SK-N-DZ (cell line): Measurements from ENCODE around the gene PMP22.

Experiments used
- DNase-seq: peaks from one replicate; pipeline ENCODE4 v3.0.0-alpha.2; 2015; ENCODE audit warnings: low spot score

The PMP22 gene

GRCh38 chr17:15274017-15274416, 8.9 kb upstream of the PMP22 start:
- no peak for DNase-seq

GRCh38 chr17:15273141-15273793, 8.1 kb upstream of the PMP22 start:
- DNase-seq = no peak

- DNase-seq = no peak
Observed at GRCh38 chr17:15271741-15272140, 6.6 kb upstream of the PMP22 start.

GRCh38 chr17:15270628-15271381, 5.7 kb upstream of the PMP22 start:
- no peak for DNase-seq

GRCh38 chr17:15269780-15270089, 4.6 kb upstream of the PMP22 start:
- DNase-seq = no peak

GRCh38 chr17:15269087-15269779, 4.1 kb upstream of the PMP22 start:
- no peak for DNase-seq

- DNase-seq = no peak
Observed at GRCh38 chr17:15268461-15268860, 3.3 kb upstream of the PMP22 start.

GRCh38 chr17:15267996-15268395, 2.9 kb upstream of the PMP22 start:
- no peak for DNase-seq

GRCh38 chr17:15266325-15267125, 1.4 kb upstream of the PMP22 start:
- DNase-seq = no peak

- DNase-seq = no peak
Observed at GRCh38 chr17:15264542-15264941, 584 bp downstream of the PMP22 start.

GRCh38 chr17:15263680-15264079, 1.4 kb downstream of the PMP22 start:
- no peak for DNase-seq

- DNase-seq = no peak
Observed at GRCh38 chr17:15263206-15263579, 1.9 kb downstream of the PMP22 start.

- DNase-seq = no peak
Observed at GRCh38 chr17:15262291-15263205, 2.6 kb downstream of the PMP22 start.

- no peak for DNase-seq
Observed at GRCh38 chr17:15261802-15262290, 3.3 kb downstream of the PMP22 start.

GRCh38 chr17:15261258-15261801, 3.8 kb downstream of the PMP22 start:
- DNase-seq = no peak

- peak; percentile 51 for DNase-seq
Observed at GRCh38 chr17:15260376-15261257, 4.5 kb downstream of the PMP22 start.

GRCh38 chr17:15257796-15258512, 7.2 kb downstream of the PMP22 start:
- DNase-seq = no peak

- DNase-seq = peak; percentile 70
Observed at GRCh38 chr17:15257258-15257788, 7.8 kb downstream of the PMP22 start.

- DNase-seq = no peak
Observed at GRCh38 chr17:15256689-15257088, 8.4 kb downstream of the PMP22 start.
